ENCODE results near the gene DIAPH1.

DIAPH1 gene

DNA sequence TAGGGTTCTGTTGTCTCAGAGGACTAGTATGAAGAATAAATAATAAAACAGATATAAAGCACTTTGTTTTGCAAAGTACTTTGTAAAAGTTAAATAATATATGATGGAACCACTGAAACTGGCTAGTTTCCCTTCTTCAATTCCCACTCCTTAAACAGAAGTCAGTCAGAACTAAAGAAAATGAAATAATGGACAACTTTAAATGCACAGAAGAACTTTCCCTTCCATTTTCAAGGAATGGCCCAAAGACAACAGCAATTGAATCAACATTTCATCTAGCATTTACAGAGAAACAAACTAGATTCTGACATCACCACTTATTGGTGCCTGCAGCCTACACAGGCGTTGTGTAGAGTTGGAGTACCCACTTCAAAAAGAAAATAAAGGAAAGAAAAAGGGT, 16.2 kb downstream of the DIAPH1 start:
- Histone ChIP-seq H3K4me1 (ENCODE audit: control insufficient read depth, insufficient read depth, low read length) (peaks cover 4% of the 10 kb centered on the region), H3K27ac (ENCODE audit: low read depth, low read length) (no peak overlapping the region), H3K4me3 (ENCODE audit: low read length) (no peak overlapping the region), H3K27me3 (ENCODE audit: control insufficient read depth, insufficient read depth, low read length) (no peaks in the 10 kb centered on the region), H3K36me3 (ENCODE audit: control insufficient read depth, insufficient read depth, low read length) (no peaks in the 10 kb centered on the region), H3K9ac (ENCODE audit: low read length) (no peak overlapping the region)

DNA sequence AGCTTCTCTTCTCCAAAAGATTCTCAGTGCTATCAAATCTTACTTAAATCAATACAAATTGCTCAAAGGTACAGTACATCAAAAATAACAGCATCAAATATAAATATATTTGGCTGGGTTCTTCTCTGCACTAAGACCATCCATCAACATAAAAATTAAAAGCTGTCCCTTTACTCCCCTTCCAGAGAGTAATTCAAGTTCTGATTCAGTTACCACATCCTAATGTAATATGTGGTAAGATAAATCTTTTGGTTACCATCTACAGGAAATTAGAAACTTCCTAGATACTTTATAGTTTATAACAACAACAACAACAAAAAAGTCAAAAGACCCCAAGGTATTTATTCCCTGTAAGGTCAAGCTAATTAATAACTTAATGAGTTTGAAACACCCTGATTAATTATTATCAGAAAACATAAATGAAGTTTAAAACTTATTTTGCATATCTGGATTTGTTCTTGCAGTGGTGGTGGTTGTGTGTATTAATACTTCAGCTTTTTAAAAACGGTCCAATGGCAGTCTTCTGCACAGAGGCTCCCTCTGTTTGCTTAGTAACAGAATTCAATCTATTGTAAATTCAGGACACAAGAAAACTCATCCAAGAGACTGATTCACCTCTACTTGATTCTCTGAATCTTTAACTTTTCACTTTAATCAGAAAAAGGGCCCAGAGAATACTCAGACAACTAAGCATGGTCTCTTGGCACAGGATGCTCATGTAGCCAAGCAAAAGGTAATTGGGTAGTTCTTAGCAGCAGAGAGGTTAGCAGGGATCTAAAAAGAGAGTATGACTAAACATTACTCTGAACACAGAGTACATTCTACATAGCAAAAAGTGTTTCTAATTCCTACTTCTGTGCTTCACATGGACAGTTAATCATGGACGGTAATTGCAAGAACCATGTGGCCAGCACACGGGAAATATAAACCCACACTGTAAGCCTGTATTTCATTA, 20.1 kb downstream of the DIAPH1 start:
- Histone ChIP-seq H3K36me3 (ENCODE audit: control insufficient read depth, insufficient read depth, low read length) (no peaks in the 10 kb centered on the region), H3K27ac (ENCODE audit: low read depth, low read length) (no peak overlapping the region), H3K4me3 (ENCODE audit: low read length) (no peak overlapping the region), H3K27me3 (ENCODE audit: control insufficient read depth, insufficient read depth, low read length) (no peaks in the 10 kb centered on the region), H3K9ac (ENCODE audit: low read length) (no peak overlapping the region), H3K4me1 (ENCODE audit: control insufficient read depth, insufficient read depth, low read length) (no peaks in the 10 kb centered on the region)

DNA sequence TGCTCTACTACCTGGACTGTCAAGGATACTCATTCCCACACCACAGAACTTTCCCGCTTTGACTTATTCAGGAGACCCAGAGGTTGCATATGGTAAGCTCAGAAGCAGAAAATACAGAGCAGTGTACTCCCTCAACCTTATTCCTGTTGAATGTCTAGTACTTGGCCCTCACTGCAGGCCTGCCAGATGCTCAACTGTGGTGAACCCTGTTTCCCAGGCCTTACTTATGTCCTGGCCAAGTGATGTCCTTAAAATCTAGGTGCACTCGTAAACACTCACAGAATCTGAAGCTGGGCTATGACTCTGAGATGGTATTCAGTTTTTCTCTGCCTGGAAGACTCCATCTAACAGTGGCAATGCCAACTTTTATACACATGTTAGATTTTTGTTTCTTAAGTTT, 21.0 kb downstream of the DIAPH1 start:
- Histone ChIP-seq H3K4me1 (ENCODE audit: control insufficient read depth, insufficient read depth, low read length) (no peaks in the 10 kb centered on the region), H3K27me3 (ENCODE audit: control insufficient read depth, insufficient read depth, low read length) (no peaks in the 10 kb centered on the region), H3K4me3 (ENCODE audit: low read length) (no peak overlapping the region), H3K27ac (ENCODE audit: low read depth, low read length) (no peak overlapping the region), H3K36me3 (ENCODE audit: control insufficient read depth, insufficient read depth, low read length) (no peaks in the 10 kb centered on the region), H3K9ac (ENCODE audit: low read length) (no peak overlapping the region)

DNA sequence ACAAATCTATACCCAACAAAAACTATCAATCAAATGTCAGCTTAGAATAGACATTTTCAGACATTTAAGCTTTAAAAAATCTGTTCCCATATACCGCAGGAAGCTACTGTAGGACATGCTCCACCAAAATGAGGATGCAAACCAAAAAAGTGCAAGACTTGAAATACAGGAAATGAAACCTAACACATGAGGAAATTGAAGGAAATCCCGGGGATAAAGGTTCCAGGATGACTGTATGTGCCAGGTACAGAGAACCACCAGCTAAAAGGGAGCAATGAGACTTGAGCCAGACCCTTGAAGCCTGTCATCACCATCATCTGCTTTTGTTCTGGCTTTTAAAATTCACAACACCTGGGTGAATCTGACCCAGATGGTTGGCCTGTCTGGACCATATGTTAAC, 21.4 kb downstream of the DIAPH1 start:
- no peaks in the 10 kb centered on the region for H3K4me1 ChIP-seq (ENCODE audit: control insufficient read depth, insufficient read depth, low read length)
- no peak overlapping the region for H3K27ac ChIP-seq (ENCODE audit: low read depth, low read length)
- H3K36me3 ChIP-seq (ENCODE audit: control insufficient read depth, insufficient read depth, low read length): no peaks in the 10 kb centered on the region
- H3K9ac ChIP-seq (ENCODE audit: low read length): no peak overlapping the region
- H3K4me3 ChIP-seq (ENCODE audit: low read length): no peak overlapping the region
- no peaks in the 10 kb centered on the region for H3K27me3 ChIP-seq (ENCODE audit: control insufficient read depth, insufficient read depth, low read length)

DNA sequence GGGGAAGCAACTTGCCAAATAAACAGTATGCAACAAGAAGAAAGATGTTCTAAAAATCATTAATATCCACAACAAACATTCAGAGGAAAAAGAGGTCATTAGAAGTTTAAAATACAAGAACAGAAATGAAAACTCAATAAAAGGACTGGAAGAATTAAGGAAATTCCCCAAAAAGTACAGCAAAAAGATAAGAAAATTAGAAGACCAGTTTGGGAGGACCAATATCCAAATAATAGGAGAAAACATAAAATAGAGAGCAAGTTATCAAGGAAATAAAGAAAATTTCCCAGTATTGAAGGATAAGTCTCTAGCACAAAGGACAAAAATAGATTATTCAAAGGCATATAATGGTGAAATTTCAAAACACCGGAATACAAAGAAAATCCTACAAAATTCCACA, 21.9 kb downstream of the DIAPH1 start:
- H3K9ac ChIP-seq (ENCODE audit: low read length): no peak overlapping the region
- no peaks in the 10 kb centered on the region for H3K4me1 ChIP-seq (ENCODE audit: control insufficient read depth, insufficient read depth, low read length)
- H3K27ac ChIP-seq (ENCODE audit: low read depth, low read length): no peak overlapping the region
- no peaks in the 10 kb centered on the region for H3K27me3 ChIP-seq (ENCODE audit: control insufficient read depth, insufficient read depth, low read length)
- no peaks in the 10 kb centered on the region for H3K36me3 ChIP-seq (ENCODE audit: control insufficient read depth, insufficient read depth, low read length)
- H3K4me3 ChIP-seq (ENCODE audit: low read length): no peak overlapping the region

DNA sequence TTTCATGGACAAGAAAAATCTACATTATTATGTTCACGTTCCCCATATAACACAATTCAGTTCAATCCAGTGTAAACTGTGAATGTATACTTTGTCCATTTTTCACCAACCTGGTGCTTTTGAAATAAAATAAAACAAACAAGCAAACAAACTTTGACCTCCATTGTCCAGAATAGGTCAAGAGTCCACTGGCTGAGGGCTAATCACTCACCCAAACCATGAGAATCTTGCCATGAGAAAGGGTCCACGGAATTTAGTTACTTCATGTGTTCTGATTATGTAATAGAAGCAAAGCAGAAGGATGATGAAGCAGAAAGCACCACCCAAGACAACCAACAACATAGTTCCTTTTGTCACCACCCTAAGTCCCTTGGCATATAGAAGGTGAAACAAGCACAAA, 28.7 kb downstream of the DIAPH1 start:
- Histone ChIP-seq H3K27ac (ENCODE audit: low read depth, low read length) (no peak overlapping the region), H3K27me3 (ENCODE audit: control insufficient read depth, insufficient read depth, low read length) (no peaks in the 10 kb centered on the region), H3K36me3 (ENCODE audit: control insufficient read depth, insufficient read depth, low read length) (peaks cover 6% of the 10 kb centered on the region)

DNA sequence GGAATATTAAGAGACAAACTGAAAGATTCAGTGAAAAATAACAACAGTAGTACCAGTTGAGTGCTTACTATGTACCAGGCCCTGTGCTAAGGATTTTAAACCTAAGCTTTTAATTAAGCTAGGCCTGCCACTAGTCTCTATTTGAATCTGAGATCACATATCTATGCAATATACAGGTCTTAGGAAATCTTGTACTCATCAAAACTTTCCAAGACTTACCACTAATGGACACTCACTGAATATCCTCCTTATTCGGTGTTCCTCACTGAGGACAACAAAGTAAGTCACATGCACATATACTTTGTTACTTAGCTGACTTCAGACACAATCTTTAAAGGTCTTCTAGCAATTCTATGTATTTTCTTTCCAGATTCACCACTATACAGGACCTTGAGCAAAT, 32.6 kb downstream of the DIAPH1 start:
- Histone ChIP-seq H3K36me3 (ENCODE audit: control insufficient read depth, insufficient read depth, low read length) (peaks cover 15% of the 10 kb centered on the region), H3K9ac (ENCODE audit: low read length) (no peak overlapping the region), H3K27me3 (ENCODE audit: control insufficient read depth, insufficient read depth, low read length) (no peaks in the 10 kb centered on the region), H3K27ac (ENCODE audit: low read depth, low read length) (no peak overlapping the region), H3K4me1 (ENCODE audit: control insufficient read depth, insufficient read depth, low read length) (no peaks in the 10 kb centered on the region), H3K4me3 (ENCODE audit: low read length) (no peak overlapping the region)

More for the DNA sequence above, 28.7 kb downstream of the DIAPH1 start:
- H3K4me3 ChIP-seq (ENCODE audit: low read length): no peak overlapping the region
- no peaks in the 10 kb centered on the region for H3K4me1 ChIP-seq (ENCODE audit: control insufficient read depth, insufficient read depth, low read length)
- H3K9ac ChIP-seq (ENCODE audit: low read length): no peak overlapping the region

DNA sequence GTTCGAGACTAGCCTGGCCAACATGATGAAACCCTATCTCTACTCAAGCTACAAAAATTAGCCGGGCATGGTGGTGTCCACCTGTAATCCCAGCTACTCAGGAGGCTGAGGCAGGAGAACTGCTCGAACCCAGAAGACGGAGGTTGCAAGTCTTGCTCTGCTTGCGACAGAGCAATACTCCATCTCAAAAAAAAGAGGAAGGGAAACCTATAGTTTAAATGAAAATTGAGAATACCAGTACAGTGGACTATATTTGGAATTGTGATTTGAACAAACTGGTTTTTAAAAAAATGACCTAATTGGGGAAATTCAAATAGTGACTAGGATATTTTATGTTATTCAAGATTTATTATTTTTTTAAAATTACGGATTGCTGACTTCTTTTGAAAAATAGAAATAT, 33.2 kb downstream of the DIAPH1 start:
- no peak overlapping the region for H3K27ac ChIP-seq (ENCODE audit: low read depth, low read length)
- H3K9ac ChIP-seq (ENCODE audit: low read length): no peak overlapping the region
- no peaks in the 10 kb centered on the region for H3K27me3 ChIP-seq (ENCODE audit: control insufficient read depth, insufficient read depth, low read length)
- no peaks in the 10 kb centered on the region for H3K4me1 ChIP-seq (ENCODE audit: control insufficient read depth, insufficient read depth, low read length)
- peaks cover 19% of the 10 kb centered on the region for H3K36me3 ChIP-seq (ENCODE audit: control insufficient read depth, insufficient read depth, low read length)
- H3K4me3 ChIP-seq (ENCODE audit: low read length): no peak overlapping the region

DNA sequence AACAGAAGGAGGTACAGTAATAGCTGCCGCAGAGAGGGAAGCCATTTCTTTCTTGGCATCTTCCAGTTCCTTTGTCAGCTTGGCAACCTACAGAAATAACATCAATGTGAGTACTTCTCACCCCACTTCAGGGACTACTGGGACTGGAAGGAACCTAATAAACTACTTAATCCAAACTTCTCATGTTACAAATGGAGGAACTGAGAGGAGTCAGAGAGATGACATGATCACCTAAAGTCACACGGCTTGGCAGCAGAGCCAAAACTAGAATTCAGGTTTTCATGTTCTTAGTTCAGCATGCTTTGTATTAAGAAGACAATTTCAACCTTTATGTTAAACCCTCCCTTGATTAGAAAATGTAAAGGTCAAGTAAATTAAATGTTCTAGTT, 44.7 kb downstream of the DIAPH1 start:
- Histone ChIP-seq H3K4me3 (ENCODE audit: low read length) (no peak overlapping the region), H3K27ac (ENCODE audit: low read depth, low read length) (no peak overlapping the region), H3K36me3 (ENCODE audit: control insufficient read depth, insufficient read depth, low read length) (peaks cover 19% of the 10 kb centered on the region), H3K9ac (ENCODE audit: low read length) (no peak overlapping the region), H3K27me3 (ENCODE audit: control insufficient read depth, insufficient read depth, low read length) (no peaks in the 10 kb centered on the region), H3K4me1 (ENCODE audit: control insufficient read depth, insufficient read depth, low read length) (no peaks in the 10 kb centered on the region)

DNA sequence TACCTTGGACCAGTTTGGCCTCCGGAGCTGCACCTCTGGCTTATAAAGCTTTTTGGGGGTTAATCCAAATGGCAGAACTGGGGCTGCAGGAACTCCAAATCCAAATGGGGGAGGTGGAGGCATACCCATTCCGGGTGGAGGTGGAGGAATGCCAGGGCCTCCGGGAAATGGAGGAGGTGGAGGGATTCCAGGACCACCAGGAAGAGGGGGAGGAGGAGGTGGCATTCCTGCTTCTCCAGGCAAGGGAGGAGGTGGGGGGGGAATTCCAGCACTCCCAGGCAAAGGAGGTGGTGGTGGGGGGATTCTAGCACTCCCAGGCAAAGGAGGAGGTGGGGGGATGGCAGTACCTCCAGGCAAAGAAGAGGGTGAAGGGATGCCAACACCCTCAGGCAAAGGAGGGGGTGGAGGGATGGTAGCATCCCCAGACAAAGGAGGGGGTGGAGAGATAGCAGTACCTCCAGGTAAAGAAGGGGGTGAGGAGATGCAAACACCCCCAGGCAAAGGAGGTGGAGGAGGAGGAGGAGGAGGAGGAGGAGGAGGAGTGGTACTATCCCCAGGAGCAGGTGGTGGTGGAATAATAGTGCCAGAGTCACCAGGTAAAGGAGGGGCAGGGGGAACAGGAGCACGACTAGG, 45.2 kb downstream of the DIAPH1 start:
- Histone ChIP-seq H3K9ac (ENCODE audit: low read length) (no peak overlapping the region), H3K4me1 (ENCODE audit: control insufficient read depth, insufficient read depth, low read length) (no peaks in the 10 kb centered on the region), H3K27me3 (ENCODE audit: control insufficient read depth, insufficient read depth, low read length) (no peaks in the 10 kb centered on the region), H3K36me3 (ENCODE audit: control insufficient read depth, insufficient read depth, low read length) (peaks cover 15% of the 10 kb centered on the region), H3K4me3 (ENCODE audit: low read length) (no peak overlapping the region), H3K27ac (ENCODE audit: low read depth, low read length) (no peak overlapping the region)

DNA sequence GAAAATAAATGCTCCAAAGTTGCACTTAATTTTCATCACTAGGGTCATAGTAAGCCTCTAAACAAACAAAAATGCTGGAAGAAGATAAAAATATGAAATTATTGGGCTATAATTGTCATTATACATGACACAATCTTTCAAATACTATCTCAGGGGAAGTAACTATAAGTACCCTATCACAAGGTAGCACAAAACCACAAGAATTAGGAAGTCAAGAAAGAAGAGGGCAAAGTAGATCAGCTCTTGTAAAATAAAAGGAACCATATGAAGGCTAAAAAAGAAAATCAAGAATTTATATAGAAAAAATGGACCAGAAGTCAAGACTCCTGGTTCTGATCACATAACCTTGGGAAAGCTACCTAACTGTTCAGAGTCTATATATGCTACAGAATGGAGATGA, 48.1 kb downstream of the DIAPH1 start:
- Histone ChIP-seq H3K27me3 (ENCODE audit: control insufficient read depth, insufficient read depth, low read length) (no peaks in the 10 kb centered on the region), H3K4me3 (ENCODE audit: low read length) (no peak overlapping the region), H3K36me3 (ENCODE audit: control insufficient read depth, insufficient read depth, low read length) (peaks cover 4% of the 10 kb centered on the region), H3K9ac (ENCODE audit: low read length) (no peak overlapping the region), H3K4me1 (ENCODE audit: control insufficient read depth, insufficient read depth, low read length) (no peaks in the 10 kb centered on the region), H3K27ac (ENCODE audit: low read depth, low read length) (no peak overlapping the region)

DNA sequence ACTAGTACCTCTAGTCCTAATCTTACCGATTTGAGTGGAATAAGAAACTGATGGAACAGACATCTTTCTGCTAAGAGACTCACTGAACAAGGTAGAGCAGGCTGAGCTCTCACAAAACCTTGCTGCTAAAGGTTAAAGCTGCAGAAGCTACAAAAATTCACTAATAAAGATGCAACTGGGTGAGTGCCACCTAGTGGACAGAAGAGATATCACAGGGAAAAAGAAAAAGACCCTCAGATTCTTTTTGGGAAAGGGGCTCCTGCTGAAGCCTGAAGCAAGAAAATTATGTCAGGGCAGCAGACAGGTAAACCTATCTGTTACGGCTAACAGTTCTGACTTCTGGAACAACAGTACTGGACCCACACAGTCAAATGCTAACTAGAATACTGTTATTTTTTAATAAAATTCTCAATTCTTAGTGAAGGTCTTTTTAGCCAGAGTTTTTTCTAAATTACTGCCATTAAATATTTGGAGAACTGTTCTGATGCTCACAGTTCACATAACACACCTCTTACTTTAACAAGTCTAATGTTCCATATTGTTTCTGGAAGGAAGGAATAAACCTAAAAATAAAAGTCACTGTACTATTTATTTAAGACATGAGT, 51.2 kb downstream of the DIAPH1 start:
- Histone ChIP-seq H3K4me1 (ENCODE audit: control insufficient read depth, insufficient read depth, low read length) (peaks cover 3% of the 10 kb centered on the region), H3K27me3 (ENCODE audit: control insufficient read depth, insufficient read depth, low read length) (no peaks in the 10 kb centered on the region), H3K27ac (ENCODE audit: low read depth, low read length) (no peak overlapping the region), H3K9ac (ENCODE audit: low read length) (no peak overlapping the region), H3K36me3 (ENCODE audit: control insufficient read depth, insufficient read depth, low read length) (no peaks in the 10 kb centered on the region), H3K4me3 (ENCODE audit: low read length) (no peak overlapping the region)

Measured in rectal smooth muscle tissue (tissue), 1 donor.